HepG2 (cell line): ENCODE data around the gene TUFM. TPM values are rescaled to one million over a fixed set of nuclear protein-coding genes. Genes with fewer than 3 reads are reported as not detected.
A peak's percentile ranks its signal among the peaks of the same experiment; 100 is the strongest.

Experiments
- AKNA ChIP-seq: sonication (generic); formaldehyde crosslinking; IDR thresholded peaks from 2 replicates; pipeline ENCODE4 v1.4.0; 2020; ENCODE audit warnings: missing genetic modification reagents, borderline replicate concordance
- ATF3 ChIP-seq: sonication (generic); formaldehyde crosslinking; IDR thresholded peaks from 2 replicates; pipeline ENCODE4 v1.4.0; 2020; ENCODE audit warnings: missing genetic modification reagents
- BRF2 ChIP-seq: sonication (generic); formaldehyde crosslinking; IDR thresholded peaks from 2 replicates; pipeline ENCODE4 v1.8.1; 2022; ENCODE audit warnings: mild to moderate bottlenecking, missing genetic modification reagents
- ELF4 ChIP-seq: sonication (generic); formaldehyde crosslinking; IDR thresholded peaks from 2 replicates; pipeline ENCODE4 v1.5.0; 2020; ENCODE audit warnings: missing genetic modification reagents, mild to moderate bottlenecking, moderate library complexity, borderline replicate concordance
- ERF ChIP-seq: IDR thresholded peaks from 2 replicates; pipeline ENCODE4 v1.6.1; 2018; ENCODE audit warnings: missing biosample characterization, missing genetic modification reagents
- ESRRA ChIP-seq: sonication (generic); formaldehyde crosslinking; IDR thresholded peaks from 2 replicates; pipeline ENCODE4 v1.5.1; 2020; ENCODE audit warnings: mild to moderate bottlenecking, low read depth, missing genetic modification reagents
- ETS1 ChIP-seq: sonication (generic); formaldehyde crosslinking; IDR thresholded peaks from 2 replicates; pipeline ENCODE4 v1.4.0; 2020; ENCODE audit warnings: missing genetic modification reagents
- HNF4G ChIP-seq, 2 experiments: sonication (generic) in 1 of 2; formaldehyde crosslinking in 1 of 2; IDR thresholded peaks; 2 replicates each; pipeline versions ENCODE4 v1.4.0 to v1.6.1; 2011 to 2020; ENCODE audit warnings: borderline replicate concordance in 2 of 2, low read depth in 2 of 2, mild to moderate bottlenecking in 2 of 2, low read length in 1 of 2, missing genetic modification reagents in 1 of 2, moderate library complexity in 1 of 2
- NONO ChIP-seq, 2 experiments: fragments of 450-650 bp in 1 of 2; sonication (generic) in 1 of 2; formaldehyde crosslinking in 1 of 2; IDR thresholded peaks in 1 of 2; conservative IDR thresholded peaks in 1 of 2; 2 replicates each; pipeline versions ENCODE4 v1.6.1 to v1.8.0; 2017 to 2022; ENCODE audit warnings: mild to moderate bottlenecking in 1 of 2, missing genetic modification reagents in 1 of 2, moderate library complexity in 1 of 2
- SIX1 ChIP-seq: sonication (generic); formaldehyde crosslinking; IDR thresholded peaks from 2 replicates; pipeline ENCODE4 v1.4.0; 2020; ENCODE audit warnings: missing genetic modification reagents, borderline replicate concordance
- SP140L ChIP-seq: sonication (generic); formaldehyde crosslinking; IDR thresholded peaks from 2 replicates; pipeline ENCODE4 v1.4.0; 2020; ENCODE audit warnings: missing genetic modification reagents, borderline replicate concordance
- TFE3 ChIP-seq: IDR thresholded peaks from 2 replicates; pipeline ENCODE4 v1.6.1; 2016
- ZNF17 ChIP-seq: sonication (generic); formaldehyde crosslinking; IDR thresholded peaks from 2 replicates; pipeline ENCODE4 v1.5.0; 2020; ENCODE audit warnings: mild to moderate bottlenecking, missing genetic modification reagents
- ZNF232 ChIP-seq: sonication (generic); formaldehyde crosslinking; IDR thresholded peaks from 2 replicates; pipeline ENCODE4 v1.4.0; 2020; ENCODE audit warnings: missing genetic modification reagents, borderline replicate concordance
- ZNF44 ChIP-seq: sonication (generic); formaldehyde crosslinking; IDR thresholded peaks from 2 replicates; pipeline ENCODE4 v1.5.1; 2020; ENCODE audit warnings: mild to moderate bottlenecking, missing genetic modification reagents
- ZNF589 ChIP-seq: sonication (generic); formaldehyde crosslinking; conservative IDR thresholded peaks from 2 replicates; pipeline ENCODE4 v1.8.0; 2022; ENCODE audit warnings: mild to moderate bottlenecking, moderate library complexity, missing genetic modification reagents
- ZNF629 ChIP-seq: sonication (generic); formaldehyde crosslinking; conservative IDR thresholded peaks from 2 replicates; pipeline ENCODE4 v1.5.0; 2020; ENCODE audit warnings: missing genetic modification reagents
- ZNF746 ChIP-seq: sonication (generic); formaldehyde crosslinking; IDR thresholded peaks from 2 replicates; pipeline ENCODE4 v1.8.0; 2022; ENCODE audit warnings: mild to moderate bottlenecking, missing genetic modification reagents
- polyA plus RNA-seq, 8 experiments: library from polyadenylated mRNA; depleted of rRNA in 3 of 8; stranded (reverse) in 7 of 8; unstranded in 1 of 8; fragments of >200 nt; fragmentation: Illumina TruSeq in 4 of 8; extraction: Trizol in 4 of 8; gene quantifications; 2 replicates each; pipeline versions ENCODE4 v1.2.1 to v1.2.3, GENCODE V29; 2011 to 2016; ENCODE audit warnings: low read depth in 4 of 8, missing spikeins in 1 of 8, mixed read lengths in 1 of 8; ENCODE audit not compliant: insufficient read depth in 1 of 8
- total RNA-seq, 5 experiments: library from RNA; depleted of rRNA; stranded (reverse); fragments of >200 nt; fragmentation: Illumina TruSeq; extraction: Trizol; gene quantifications; 2 replicates each; pipeline ENCODE4 v1.2.3, GENCODE V29; 2016; ENCODE audit warnings: low read depth in 1 of 5

The TUFM gene
- total and polyA plus RNA-seq, 2 of the 13 experiments (the other 11 are each of a cell fraction or from before 2014, with no cell fraction given), result 206 to 298 TPM

- TF ChIP-seq ZNF232 (CRISPR knock-in tag) (peak; percentile 79; the same call in 1 of the 2 replicates), NONO (IDR thresholded peaks at IDR 0.05) (no peak), NONO (CRISPR knock-in tag; conservative IDR thresholded peaks at IDR 0.05) (peak; percentile 92), TFE3 (CRISPR knock-in tag) (peak; percentile 97), AKNA (CRISPR knock-in tag) (peak; percentile 48; the same call in 1 of the 2 replicates), ZNF746 (CRISPR knock-in tag) (peak; percentile 65; the same call in 1 of the 2 replicates), SP140L (no peak), ESRRA (no peak; the same call in 1 of the 2 replicates), ZNF589 (no peak; the same call in 1 of the 2 replicates), ERF (CRISPR knock-in tag) (peak; percentile 81), ELF4 (CRISPR knock-in tag) (0 out of 2 replicates have a peak, but pooled peaks have one; percentile 31), HNF4G (IDR thresholded peaks at IDR 0.05; ENCODE audit: borderline replicate concordance, low read depth, low read length) (no peak; the same call in 1 of the 2 replicates), HNF4G (CRISPR knock-in tag; IDR thresholded peaks at IDR 0.05; ENCODE audit: borderline replicate concordance, low read depth) (no peak), ZNF44 (CRISPR knock-in tag) (no peak; the same call in 1 of the 2 replicates), ZNF629 (no peak; the same call in 1 of the 2 replicates), ZNF17 (CRISPR knock-in tag) (no peak), ATF3 (CRISPR knock-in tag) (peak; percentile 60), ETS1 (CRISPR knock-in tag) (no peak), BRF2 (no peak), SIX1 (CRISPR knock-in tag) (no peak)
Measured at GRCh38 chr16:28823873-28824716, 22.1 kb downstream of the TUFM start (continued).
